ENCODE data around the gene ABTB2.

Gene ABTB2

DNA sequence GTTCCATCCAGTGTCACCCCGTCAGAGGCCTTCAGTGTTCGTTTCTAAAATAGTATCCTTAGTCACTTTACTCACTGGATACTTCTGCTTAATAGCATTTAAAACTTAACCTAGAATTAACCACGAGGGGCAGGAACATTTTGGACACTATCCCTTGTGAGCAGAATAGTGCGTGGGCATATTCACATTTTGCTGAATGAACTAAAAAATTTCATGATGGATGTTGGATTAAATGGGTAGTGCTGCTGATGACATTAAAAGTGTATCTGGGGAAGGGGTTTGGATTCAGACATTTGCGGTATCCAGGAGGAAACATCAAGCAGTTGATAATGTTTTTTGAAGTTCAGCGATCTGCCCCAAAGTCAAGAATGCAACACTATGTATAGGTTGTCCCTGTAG lies 253.1 kb downstream of the ABTB2 start:
- no peak for DNase-seq (ENCODE audit: low read depth)
- TF ChIP-seq CTCF (conservative IDR thresholded peaks at IDR 0.05; ENCODE audit: control insufficient read depth, insufficient read depth, low read depth, low read length) = no peak
- H3K4me3 ChIP-seq (ENCODE audit: control insufficient read depth, low read depth, low read length) = peak overlapping the region; percentile 99
